ENCODE data around the gene HTRA3.

Gene HTRA3

DNA sequence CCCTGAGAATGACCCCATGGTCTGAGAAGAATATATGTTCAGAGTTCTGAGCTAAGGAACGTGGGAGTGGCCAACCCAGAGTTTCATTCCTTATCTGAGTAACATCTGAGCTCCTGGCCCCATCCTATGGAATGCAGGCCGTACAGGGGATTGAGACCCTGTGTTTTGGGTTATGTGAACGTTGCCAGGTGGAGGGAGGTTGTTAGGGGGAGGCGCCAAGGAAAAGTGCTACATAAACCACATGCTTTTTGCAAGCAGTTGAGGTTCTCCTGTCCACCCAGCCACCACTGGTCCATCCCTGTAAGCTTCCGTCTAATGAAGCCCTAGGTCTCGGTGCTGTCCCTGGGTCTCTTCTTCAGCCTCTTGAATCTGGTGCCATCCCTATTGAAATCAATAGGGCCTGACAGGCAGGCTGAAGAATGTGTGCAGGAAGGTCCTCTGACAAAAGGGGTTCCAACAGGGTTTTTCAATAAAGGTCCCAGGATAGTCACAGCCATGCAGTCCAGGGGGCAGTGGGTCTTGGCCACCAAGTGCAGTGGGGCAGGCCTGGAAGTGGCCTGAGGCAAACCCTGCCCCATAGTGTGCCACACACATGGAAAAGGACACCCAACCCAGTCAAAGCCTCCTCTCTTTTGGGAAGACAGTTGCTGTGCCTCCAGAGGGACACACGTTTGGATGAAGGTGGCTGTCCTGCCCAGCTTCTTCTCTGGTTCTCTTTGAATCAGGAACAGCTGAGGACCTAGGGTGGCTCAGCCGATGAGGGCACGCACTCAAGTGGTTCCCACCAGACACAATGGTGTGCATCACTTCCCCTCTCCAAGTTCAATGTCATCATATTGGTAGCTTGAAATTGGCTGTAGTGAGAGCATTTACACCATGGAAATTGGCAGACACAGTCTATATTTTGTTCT is 53.5 kb downstream of the HTRA3 start:
- in situ Hi-C loops (cut with HindIII; ENCODE audit: low pct_ligation_motif_present, low sequenced_read_pairs): no loop called here
- no peak for DNase-seq
- no peak overlapping the region for H3K4me3 ChIP-seq (ENCODE audit: low read depth, low read length)
- H3K27ac ChIP-seq: no peak overlapping the region
- no peak for TF ChIP-seq CTCF (IDR thresholded peaks at IDR 0.05; ENCODE audit: low read depth, low read length, missing control alignments)
- H3K27me3 ChIP-seq (replicated peaks): no peaks in the 10 kb centered on the region
- no peaks in the 10 kb centered on the region for H3K36me3 ChIP-seq (replicated peaks)

GRCh38 chr4:8323947-8324555 is 54.5 kb downstream of the HTRA3 start:
- no peak for TF ChIP-seq CTCF (IDR thresholded peaks at IDR 0.05; ENCODE audit: low read depth, low read length, missing control alignments)
- H3K4me3 ChIP-seq (ENCODE audit: low read depth, low read length): no peak overlapping the region
- no peak overlapping the region for H3K27ac ChIP-seq
- no peaks in the 10 kb centered on the region for H3K36me3 ChIP-seq (replicated peaks)
- no peak for DNase-seq
- no peaks in the 10 kb centered on the region for H3K27me3 ChIP-seq (replicated peaks)
- in situ Hi-C loops (cut with HindIII; ENCODE audit: low pct_ligation_motif_present, low sequenced_read_pairs): no loop called here

DNA sequence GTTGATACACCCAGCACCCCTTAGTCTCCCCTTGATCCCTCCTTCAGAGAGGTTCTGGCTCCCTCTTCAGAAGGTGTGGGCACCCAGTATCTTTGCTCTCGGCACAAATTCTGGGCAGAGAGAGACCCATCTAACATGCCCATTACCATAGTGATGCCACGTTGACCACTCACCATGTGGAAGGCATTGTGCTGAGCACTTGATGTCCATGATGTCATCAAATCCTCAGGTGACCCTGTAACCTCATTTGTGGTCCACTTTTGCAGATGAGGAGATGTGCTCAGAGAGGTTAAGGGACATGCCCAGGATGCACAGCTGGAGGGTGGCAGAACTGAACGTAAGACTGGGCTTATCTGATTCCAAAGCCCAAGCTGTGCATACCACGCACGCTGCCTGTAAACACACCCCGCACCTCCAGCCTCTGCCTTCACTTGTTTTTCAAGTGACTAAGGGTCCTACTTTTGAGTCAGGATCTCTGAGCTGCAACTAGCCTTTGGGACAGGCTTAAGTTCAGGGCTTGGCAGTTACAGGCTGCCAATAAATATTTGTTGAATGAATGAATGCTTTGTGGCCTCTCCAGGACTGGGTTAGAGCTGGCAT is 55.2 kb downstream of the HTRA3 start:
- no peak for TF ChIP-seq CTCF (IDR thresholded peaks at IDR 0.05; ENCODE audit: low read depth, low read length, missing control alignments)
- Histone ChIP-seq H3K36me3 (replicated peaks) (no peaks in the 10 kb centered on the region), H3K27ac (no peak overlapping the region), H3K27me3 (replicated peaks) (no peaks in the 10 kb centered on the region), H3K4me3 (ENCODE audit: low read depth, low read length) (no peak overlapping the region)
- no peak for DNase-seq
- in situ Hi-C loops (cut with HindIII; ENCODE audit: low pct_ligation_motif_present, low sequenced_read_pairs): no loop called here

DNA sequence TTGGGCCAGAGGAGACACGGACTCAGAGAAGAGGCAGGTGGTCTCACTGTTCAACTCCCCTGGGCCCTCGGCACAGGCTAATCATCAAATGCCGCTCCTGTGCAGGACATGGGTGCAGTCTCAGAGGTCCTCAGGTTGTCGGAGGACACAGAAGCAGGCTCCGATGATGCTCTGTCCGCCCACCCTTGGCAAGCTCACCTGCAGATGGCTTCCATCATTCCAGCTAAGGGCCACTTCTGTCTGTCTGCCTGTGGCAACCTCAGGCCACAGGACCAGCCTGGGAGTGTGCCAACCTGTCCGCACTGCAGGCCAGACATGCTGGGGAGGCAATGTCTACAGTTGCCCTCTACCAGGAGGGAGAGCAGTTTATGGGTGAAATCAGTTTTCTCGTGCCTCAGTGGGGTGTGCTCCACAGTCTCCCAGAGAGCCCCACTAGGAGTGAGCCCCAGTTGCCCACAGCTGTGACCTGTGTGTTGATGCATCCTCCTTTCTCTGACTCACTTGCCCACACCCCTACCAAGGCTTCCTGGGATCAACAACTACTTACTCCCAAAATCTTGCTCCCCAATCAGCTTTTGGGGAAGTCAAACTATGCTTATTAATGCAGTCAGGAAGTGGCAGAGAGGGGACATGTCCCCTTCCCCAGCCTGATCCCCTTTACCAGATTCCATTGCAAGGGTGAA is 55.9 kb downstream of the HTRA3 start:
- no peak for TF ChIP-seq CTCF (IDR thresholded peaks at IDR 0.05; ENCODE audit: low read depth, low read length, missing control alignments)
- Histone ChIP-seq H3K36me3 (replicated peaks) (no peaks in the 10 kb centered on the region), H3K27me3 (replicated peaks) (no peaks in the 10 kb centered on the region), H3K4me3 (ENCODE audit: low read depth, low read length) (no peak overlapping the region), H3K27ac (no peak overlapping the region)
- DNase-seq: no peak
- in situ Hi-C loops (cut with HindIII; ENCODE audit: low pct_ligation_motif_present, low sequenced_read_pairs): no loop called here

- in situ Hi-C loops (cut with HindIII; ENCODE audit: low pct_ligation_motif_present, low sequenced_read_pairs): no loop called here
- no peaks in the 10 kb centered on the region for H3K36me3 ChIP-seq (replicated peaks)
- no peak overlapping the region for H3K27ac ChIP-seq
- H3K4me3 ChIP-seq (ENCODE audit: low read depth, low read length): no peak overlapping the region
- no peak for DNase-seq
- H3K27me3 ChIP-seq (replicated peaks): no peaks in the 10 kb centered on the region
- no peak for TF ChIP-seq CTCF (IDR thresholded peaks at IDR 0.05; ENCODE audit: low read depth, low read length, missing control alignments)
These were observed 56.7 kb downstream of the HTRA3 start for GRCh38 chr4:8326206-8326605.
